GM06990 (cell line): ENCODE measurements around the gene KIF3A.
A peak's percentile ranks its signal among the peaks of the same experiment; 100 is the strongest.

Source experiments
- DNase-seq: peaks from one replicate; pipeline ENCODE4 v3.0.0-alpha.2; 2011; ENCODE audit not compliant: insufficient read length; ENCODE audit errors: extremely low read depth
- H3K27me3 ChIP-seq: replicated peaks from 2 replicates; pipeline ENCODE4 v1.6.0; 2011; ENCODE audit warnings: low read length; ENCODE audit not compliant: control insufficient read depth, insufficient read depth
- H3K36me3 ChIP-seq: 2 replicates; pipeline ENCODE4 v1.5.1; 2011; ENCODE audit warnings: low read length; ENCODE audit not compliant: control insufficient read depth, insufficient read depth
- H3K4me3 ChIP-seq: replicated peaks from 2 replicates; pipeline ENCODE4 v1.5.1; 2011; ENCODE audit warnings: low read depth, mild to moderate bottlenecking, control low read depth, low read length
- CTCF ChIP-seq: IDR thresholded peaks from 2 replicates; pipeline ENCODE4 v1.5.1; 2011; ENCODE audit warnings: low read length, control low read depth, mild to moderate bottlenecking, inconsistent platforms; ENCODE audit not compliant: insufficient read depth, poor library complexity, severe bottlenecking

Gene KIF3A

GRCh38 chr5:132678735-132679134 is 58.6 kb downstream of the KIF3A start:
- TF ChIP-seq CTCF = no peak
- no peak overlapping the region for H3K4me3 ChIP-seq
- H3K27me3 ChIP-seq = no peaks in the 10 kb centered on the region
- DNase-seq = no peak
- H3K36me3 ChIP-seq = no peaks in the 10 kb centered on the region

- no peak for DNase-seq
- Histone ChIP-seq H3K36me3 (no peaks in the 10 kb centered on the region), H3K27me3 (no peaks in the 10 kb centered on the region), H3K4me3 (no peak overlapping the region)
- no peak for TF ChIP-seq CTCF
These were observed 59.5 kb downstream of the KIF3A start for GRCh38 chr5:132677682-132678400.

GRCh38 chr5:132677191-132677590 is 60.2 kb downstream of the KIF3A start:
- TF ChIP-seq CTCF = no peak
- no peaks in the 10 kb centered on the region for H3K36me3 ChIP-seq
- no peak overlapping the region for H3K4me3 ChIP-seq
- H3K27me3 ChIP-seq = no peaks in the 10 kb centered on the region
- DNase-seq = no peak

GRCh38 chr5:132675936-132676689 is 61.2 kb downstream of the KIF3A start:
- Histone ChIP-seq H3K27me3 (no peaks in the 10 kb centered on the region), H3K4me3 (no peak overlapping the region), H3K36me3 (no peaks in the 10 kb centered on the region)
- no peak for TF ChIP-seq CTCF
- DNase-seq = no peak

GRCh38 chr5:132674671-132675506 is 62.5 kb downstream of the KIF3A start:
- Histone ChIP-seq H3K27me3 (no peaks in the 10 kb centered on the region), H3K36me3 (no peaks in the 10 kb centered on the region), H3K4me3 (peak overlapping the region; percentile 61)
- no peak for TF ChIP-seq CTCF
- peak; percentile 78 for DNase-seq
